ENCODE data around the gene AP4M1. TPM values are rescaled to one million over a fixed set of nuclear protein-coding genes. Genes with fewer than 3 reads are reported as not detected.

Gene AP4M1
- total RNA-seq, 4 donors from 2014 or later, result 16.5 to 86.0 (median 54.9) TPM

DNA sequence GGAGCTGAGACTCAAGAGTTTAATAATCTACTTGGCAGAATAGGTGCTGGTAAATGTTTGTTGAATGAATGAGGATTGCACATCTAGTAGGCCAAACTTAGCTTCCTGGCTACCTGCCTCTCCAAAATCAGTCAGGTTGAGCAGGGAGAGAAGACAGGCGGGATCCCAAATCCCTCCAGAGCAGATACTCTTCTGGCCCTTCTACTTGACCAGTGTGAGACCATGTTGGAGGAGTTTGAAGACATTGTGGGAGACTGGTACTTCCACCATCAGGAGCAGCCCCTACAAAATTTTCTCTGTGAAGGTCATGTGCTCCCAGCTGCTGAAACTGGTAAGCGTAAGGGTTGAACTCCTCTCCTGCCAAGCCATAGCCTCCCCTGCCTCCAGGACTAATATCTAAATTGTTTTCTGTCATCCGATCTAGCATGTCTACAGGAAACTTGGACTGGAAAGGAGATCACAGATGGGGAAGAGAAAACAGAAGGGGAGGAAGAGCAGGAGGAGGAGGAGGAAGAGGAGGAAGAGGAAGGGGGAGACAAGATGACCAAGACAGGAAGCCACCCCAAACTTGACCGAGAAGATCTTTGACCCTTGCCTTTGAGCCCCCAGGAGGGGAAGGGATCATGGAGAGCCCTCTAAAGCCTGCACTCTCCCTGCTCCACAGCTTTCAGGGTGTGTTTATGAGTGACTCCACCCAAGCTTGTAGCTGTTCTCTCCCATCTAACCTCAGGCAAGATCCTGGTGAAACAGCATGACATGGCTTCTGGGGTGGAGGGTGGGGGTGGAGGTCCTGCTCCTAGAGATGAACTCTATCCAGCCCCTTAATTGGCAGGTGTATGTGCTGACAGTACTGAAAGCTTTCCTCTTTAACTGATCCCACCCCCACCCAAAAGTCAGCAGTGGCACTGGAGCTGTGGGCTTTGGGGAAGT, 23.1 kb downstream of the AP4M1 start:
- Histone ChIP-seq H3K9me3 (no peaks in the 10 kb centered on the region), H3K27ac (peak overlapping the region; percentile 95 to 97 (median 96)), H3K36me3 (no peaks in the 10 kb centered on the region), H3K4me3 (peak overlapping the region in 1 of 4 donors; percentile 73), H3K4me1 (peaks cover 6 to 46% (median 42%) of the 10 kb centered on the region in 4 donors), H3K27me3 (no peaks in the 10 kb centered on the region)
- in situ Hi-C loops (cut with MboI; ENCODE audit: low pct_ligation_motif_present in 1 of 4, low pct_unique_long_range_greater_than_20kb in 1 of 4, low sequenced_read_pairs in 3 of 4), result loop anchor here in 1 of 4 donors (5.0 kb wide), 1 partner anchor 83 kb away; no protein-coding TSS in a partner anchor
- TF ChIP-seq, protein P1, sequence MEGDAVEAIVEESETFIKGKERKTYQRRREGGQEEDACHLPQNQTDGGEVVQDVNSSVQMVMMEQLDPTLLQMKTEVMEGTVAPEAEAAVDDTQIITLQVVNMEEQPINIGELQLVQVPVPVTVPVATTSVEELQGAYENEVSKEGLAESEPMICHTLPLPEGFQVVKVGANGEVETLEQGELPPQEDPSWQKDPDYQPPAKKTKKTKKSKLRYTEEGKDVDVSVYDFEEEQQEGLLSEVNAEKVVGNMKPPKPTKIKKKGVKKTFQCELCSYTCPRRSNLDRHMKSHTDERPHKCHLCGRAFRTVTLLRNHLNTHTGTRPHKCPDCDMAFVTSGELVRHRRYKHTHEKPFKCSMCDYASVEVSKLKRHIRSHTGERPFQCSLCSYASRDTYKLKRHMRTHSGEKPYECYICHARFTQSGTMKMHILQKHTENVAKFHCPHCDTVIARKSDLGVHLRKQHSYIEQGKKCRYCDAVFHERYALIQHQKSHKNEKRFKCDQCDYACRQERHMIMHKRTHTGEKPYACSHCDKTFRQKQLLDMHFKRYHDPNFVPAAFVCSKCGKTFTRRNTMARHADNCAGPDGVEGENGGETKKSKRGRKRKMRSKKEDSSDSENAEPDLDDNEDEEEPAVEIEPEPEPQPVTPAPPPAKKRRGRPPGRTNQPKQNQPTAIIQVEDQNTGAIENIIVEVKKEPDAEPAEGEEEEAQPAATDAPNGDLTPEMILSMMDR (IDR thresholded peaks at IDR 0.05), result no peak
- TF ChIP-seq POLR2AphosphoS5 (IDR thresholded peaks at IDR 0.05), result peak in 1 of 3 donors; percentile 20
- 40 to 62% methylated on average over 3 to 4 of the region's 4 CpGs for WGBS, 2 donors (ENCODE audit: low coverage in 1 of 2)
- DNase-seq, result peak; percentile 50
- intact Hi-C loops (cut with DNase I; ENCODE audit: low total_unique reads), result loop anchor here (5.0 kb wide), 1 partner anchor 37 kb away; the partner anchor contains the start of gene COPS6

DNA sequence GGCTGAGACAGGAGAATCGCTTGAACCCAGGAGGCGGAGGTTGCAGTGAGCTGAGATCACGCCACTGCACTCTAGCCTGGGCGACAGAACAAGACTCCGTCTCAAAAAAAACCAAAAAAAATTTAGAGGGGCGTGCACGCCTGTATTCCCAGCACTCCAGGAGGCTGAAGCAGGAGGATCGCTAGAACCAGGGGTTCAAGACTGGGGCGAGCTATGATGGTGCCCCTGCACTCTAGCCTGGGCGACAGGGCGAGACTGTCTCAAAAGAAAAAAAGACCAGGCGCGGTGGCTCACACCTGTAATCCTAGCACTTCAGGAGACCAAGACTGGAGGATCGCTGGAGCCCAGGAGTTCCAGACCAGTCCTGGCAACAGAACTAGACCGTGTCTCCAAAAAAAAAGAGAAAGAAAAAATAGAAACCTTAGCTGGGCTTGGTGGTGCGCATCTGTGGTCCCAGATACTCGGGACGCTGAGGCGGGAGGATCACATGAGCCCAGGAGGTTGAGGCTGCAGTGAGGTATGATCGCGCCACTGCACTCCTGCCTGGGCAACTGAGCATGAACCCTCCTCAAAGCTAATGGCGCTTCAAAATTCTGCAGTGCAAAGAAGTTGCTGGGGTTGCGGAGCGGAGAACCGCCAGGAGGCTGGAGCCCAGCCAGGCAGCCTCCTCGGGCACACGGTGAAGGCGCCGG, 24.9 kb downstream of the AP4M1 start:
- Histone ChIP-seq H3K27me3 (no peaks in the 10 kb centered on the region), H3K4me1 (peaks cover 6 to 50% (median 43%) of the 10 kb centered on the region in 4 donors), H3K9me3 (no peaks in the 10 kb centered on the region), H3K36me3 (no peaks in the 10 kb centered on the region), H3K4me3 (peak overlapping the region; percentile 60 to 90 (median 68)), H3K27ac (peak overlapping the region; percentile 95 to 97 (median 96))
- 1 to 9% methylated on average over 11 to 29 of the region's 29 CpGs for WGBS, 2 donors (ENCODE audit: low coverage in 1 of 2)
- TF ChIP-seq POLR2AphosphoS5 (IDR thresholded peaks at IDR 0.05), result no peak
- TF ChIP-seq, protein P1 (IDR thresholded peaks at IDR 0.05), result peak in 1 of 5 experiments; percentile 30
- no peak for TF ChIP-seq EP300 (IDR thresholded peaks at IDR 0.05; ENCODE audit: low read depth)
- no peak for TF ChIP-seq POLR2A (IDR thresholded peaks at IDR 0.05)
- intact Hi-C loops (cut with DNase I; ENCODE audit: low total_unique reads) (loop anchor here (5.0 kb wide), 1 partner anchor 39 kb away; the partner anchor contains the start of gene COPS6), in situ Hi-C loops (cut with MboI; ENCODE audit: low pct_ligation_motif_present in 1 of 4, low pct_unique_long_range_greater_than_20kb in 1 of 4, low sequenced_read_pairs in 3 of 4) (no loop called here)
- no peak for DNase-seq

DNA sequence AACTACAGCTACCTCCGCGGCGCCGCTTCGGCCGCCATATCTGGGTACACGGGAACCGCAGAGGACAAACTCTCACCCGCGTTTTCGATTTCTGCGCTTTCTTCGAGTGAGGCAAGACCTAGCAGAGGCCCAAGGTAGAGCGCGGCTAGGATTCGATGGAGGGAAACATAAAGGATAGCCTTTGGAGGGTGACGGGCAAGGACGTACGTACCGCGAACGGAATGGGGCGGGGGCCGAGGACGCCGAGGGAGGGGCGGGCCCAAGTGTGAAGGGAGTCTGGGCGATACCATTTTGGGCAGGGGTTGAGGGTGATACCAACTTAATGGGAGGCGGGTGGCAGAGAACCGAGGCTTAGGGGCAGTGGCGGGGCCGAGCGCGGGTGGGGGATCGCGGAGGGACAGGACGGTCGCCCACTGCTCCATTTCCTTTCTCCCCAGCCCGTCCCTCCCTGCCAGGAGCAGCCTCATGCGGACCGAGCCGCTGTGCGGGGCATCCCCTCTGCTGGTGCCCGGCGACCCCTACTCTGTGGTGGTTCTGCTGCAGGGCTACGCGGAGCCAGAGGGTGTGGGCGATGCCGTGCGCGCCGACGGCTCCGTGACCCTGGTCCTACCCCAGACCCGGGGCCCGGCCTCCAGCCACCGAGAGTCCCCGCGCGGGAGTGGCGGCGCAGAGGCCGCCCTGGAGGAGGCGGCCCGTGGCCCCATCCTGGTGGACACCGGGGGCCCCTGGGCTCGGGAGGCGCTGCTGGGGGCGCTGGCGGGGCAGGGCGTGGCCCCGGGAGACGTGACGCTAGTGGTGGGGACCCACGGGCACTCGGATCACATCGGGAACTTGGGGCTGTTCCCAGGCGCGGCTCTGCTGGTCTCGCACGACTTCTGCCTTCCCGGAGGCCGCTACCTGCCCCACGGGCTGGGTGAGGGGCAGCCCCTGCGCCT, 25.8 kb downstream of the AP4M1 start, which contains the start of gene MBLAC1:
MBLAC1 (plus strand) TSS at position 37 of the 935 bp plus-strand sequence; CDS start at position 466, 429 bp downstream.
- Histone ChIP-seq H3K9me3 (no peaks in the 10 kb centered on the region), H3K27ac (peak within 1 kb of the TSS; percentile 95 to 97 (median 96)), H3K36me3 (no peaks in the 10 kb centered on the region), H3K4me3 (peak within 1 kb of the TSS; percentile 60 to 90 (median 68)), H3K4me1 (peaks cover 6 to 54% (median 44%) of the 10 kb centered on the region in 4 donors), H3K27me3 (no peaks in the 10 kb centered on the region)
- peak; percentile 94 for DNase-seq
- TF ChIP-seq, protein P1 (IDR thresholded peaks at IDR 0.05), result no peak
- TF ChIP-seq POLR2AphosphoS5 (IDR thresholded peaks at IDR 0.05), result peak; percentile 41 to 92 (median 92)
- TF ChIP-seq EP300 (IDR thresholded peaks at IDR 0.05; ENCODE audit: low read depth), result no peak
- peak; percentile 92 for TF ChIP-seq POLR2A (IDR thresholded peaks at IDR 0.05)
- intact Hi-C loops (cut with DNase I; ENCODE audit: low total_unique reads) (loop anchor here (5.0 kb wide), 1 partner anchor 40 kb away; the partner anchor contains the start of gene COPS6), in situ Hi-C loops (cut with MboI; ENCODE audit: low pct_ligation_motif_present in 1 of 4, low pct_unique_long_range_greater_than_20kb in 1 of 4, low sequenced_read_pairs in 3 of 4) (no loop called here)
- 1% methylated on average over 63 of the region's 85 CpGs; no CpG with 5 or more reads in 1 of the 2 donors for WGBS, 2 donors (ENCODE audit: low coverage in 1 of 2)
